ENCODE results near the gene SPATA33. TPM values are rescaled to one million over a fixed set of nuclear protein-coding genes. Genes with fewer than 3 reads are reported as not detected.

The SPATA33 gene
- polyA plus RNA-seq, 2 of the 4 experiments (the other 2 are of a cell fraction), result 6.1 to 12.1 TPM

DNA sequence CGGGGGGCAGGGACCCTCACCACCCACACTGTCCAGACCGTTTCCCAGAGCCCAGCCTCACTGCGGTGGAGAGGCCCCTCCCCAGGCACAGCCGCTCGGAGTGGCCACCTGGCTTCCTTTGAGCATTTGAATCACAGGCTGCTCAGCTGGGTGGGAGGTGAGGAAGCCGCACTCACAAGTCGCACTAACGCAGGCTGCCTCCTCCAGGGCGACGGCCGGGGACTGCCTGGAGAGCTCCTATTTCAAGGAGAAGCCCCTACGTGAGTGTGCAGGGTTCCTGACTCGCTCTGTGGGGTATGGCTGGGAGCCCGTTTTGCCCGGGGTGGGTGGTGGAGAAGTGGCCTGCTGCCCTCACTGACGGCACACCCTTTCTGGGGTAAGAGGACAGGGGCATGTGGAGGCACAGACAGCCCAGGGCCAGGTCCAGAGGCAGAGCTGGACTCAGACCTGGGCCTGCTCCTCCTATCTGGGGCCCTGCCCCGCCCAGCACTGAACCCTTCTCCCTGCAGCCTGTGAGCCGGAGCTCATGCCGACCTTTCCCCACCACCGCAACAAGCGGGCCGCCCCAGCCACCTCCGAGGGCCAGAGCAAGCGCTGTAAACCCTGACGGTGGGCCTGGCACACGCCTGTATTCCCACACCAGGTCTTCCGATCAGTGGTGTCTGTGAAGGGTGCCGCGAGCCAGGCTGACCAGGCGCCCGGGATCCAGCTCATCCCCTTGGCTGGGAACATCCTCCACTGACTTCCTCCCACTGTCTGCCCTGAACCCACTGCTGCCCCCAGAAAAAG is 37.6 kb downstream of the SPATA33 start:
- H3K9me3 ChIP-seq, result no peaks in the 10 kb centered on the region
- no peak for FAIRE-seq
- ChIA-PET POLR2A (interaction anchor here (4.4 kb wide), 1 partner anchor 9 kb away, joined by 26 read pairs; the partner anchor contains the start of gene CDK10), CTCF (interaction anchor here (0.6 to 1.0 kb wide), 2 partner anchors 101 to 166 kb away, joined by 3 read pairs; no protein-coding TSS in a partner anchor)
- no peak overlapping the region for H3K4me3 ChIP-seq
- no peak for TF ChIP-seq PHF8 (IDR thresholded peaks at IDR 0.05; ENCODE audit: borderline replicate concordance, low read depth)
- TF ChIP-seq, protein P1, sequence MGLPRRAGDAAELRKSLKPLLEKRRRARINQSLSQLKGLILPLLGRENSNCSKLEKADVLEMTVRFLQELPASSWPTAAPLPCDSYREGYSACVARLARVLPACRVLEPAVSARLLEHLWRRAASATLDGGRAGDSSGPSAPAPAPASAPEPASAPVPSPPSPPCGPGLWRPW (IDR thresholded peaks at IDR 0.05), result no peak
- TF ChIP-seq HOXB5 (CRISPR knock-in tag; IDR thresholded peaks at IDR 0.05), result no peak
- no peak for TF ChIP-seq POLR2A (IDR thresholded peaks at IDR 0.05; ENCODE audit: low read length)
- TF ChIP-seq ZNF302 (CRISPR knock-in tag; IDR thresholded peaks at IDR 0.05), result no peak
- TF ChIP-seq NPAS2 (CRISPR knock-in tag; IDR thresholded peaks at IDR 0.05; ENCODE audit: borderline replicate concordance), result no peak
- TF ChIP-seq EHMT2 (IDR thresholded peaks at IDR 0.05; ENCODE audit: low read depth), result no peak
- no peak for TF ChIP-seq CHD2 (IDR thresholded peaks at IDR 0.05; ENCODE audit: low read length, partially characterized antibody)
- no peak for TF ChIP-seq KDM5A (IDR thresholded peaks at IDR 0.05)
- TF ChIP-seq, protein P2, sequence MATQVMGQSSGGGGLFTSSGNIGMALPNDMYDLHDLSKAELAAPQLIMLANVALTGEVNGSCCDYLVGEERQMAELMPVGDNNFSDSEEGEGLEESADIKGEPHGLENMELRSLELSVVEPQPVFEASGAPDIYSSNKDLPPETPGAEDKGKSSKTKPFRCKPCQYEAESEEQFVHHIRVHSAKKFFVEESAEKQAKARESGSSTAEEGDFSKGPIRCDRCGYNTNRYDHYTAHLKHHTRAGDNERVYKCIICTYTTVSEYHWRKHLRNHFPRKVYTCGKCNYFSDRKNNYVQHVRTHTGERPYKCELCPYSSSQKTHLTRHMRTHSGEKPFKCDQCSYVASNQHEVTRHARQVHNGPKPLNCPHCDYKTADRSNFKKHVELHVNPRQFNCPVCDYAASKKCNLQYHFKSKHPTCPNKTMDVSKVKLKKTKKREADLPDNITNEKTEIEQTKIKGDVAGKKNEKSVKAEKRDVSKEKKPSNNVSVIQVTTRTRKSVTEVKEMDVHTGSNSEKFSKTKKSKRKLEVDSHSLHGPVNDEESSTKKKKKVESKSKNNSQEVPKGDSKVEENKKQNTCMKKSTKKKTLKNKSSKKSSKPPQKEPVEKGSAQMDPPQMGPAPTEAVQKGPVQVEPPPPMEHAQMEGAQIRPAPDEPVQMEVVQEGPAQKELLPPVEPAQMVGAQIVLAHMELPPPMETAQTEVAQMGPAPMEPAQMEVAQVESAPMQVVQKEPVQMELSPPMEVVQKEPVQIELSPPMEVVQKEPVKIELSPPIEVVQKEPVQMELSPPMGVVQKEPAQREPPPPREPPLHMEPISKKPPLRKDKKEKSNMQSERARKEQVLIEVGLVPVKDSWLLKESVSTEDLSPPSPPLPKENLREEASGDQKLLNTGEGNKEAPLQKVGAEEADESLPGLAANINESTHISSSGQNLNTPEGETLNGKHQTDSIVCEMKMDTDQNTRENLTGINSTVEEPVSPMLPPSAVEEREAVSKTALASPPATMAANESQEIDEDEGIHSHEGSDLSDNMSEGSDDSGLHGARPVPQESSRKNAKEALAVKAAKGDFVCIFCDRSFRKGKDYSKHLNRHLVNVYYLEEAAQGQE (IDR thresholded peaks at IDR 0.05), result no peak
- no peak for DNase-seq (ENCODE audit: low read depth in 1 of 2, low spot score in 1 of 2)
- no peak overlapping the region for H3K27ac ChIP-seq
- ATAC-seq, result peak; percentile 1 to 3; a peak in 1 of 6 replicates
- 93% methylated on average over 24 of the region's 31 CpGs for WGBS (ENCODE audit: missing lambda C conversion rate)
- peaks cover 5% of the 10 kb centered on the region; the same call in 2 of the 3 replicates for H3K4me1 ChIP-seq
- no peak overlapping the region for H3K4me2 ChIP-seq

DNA sequence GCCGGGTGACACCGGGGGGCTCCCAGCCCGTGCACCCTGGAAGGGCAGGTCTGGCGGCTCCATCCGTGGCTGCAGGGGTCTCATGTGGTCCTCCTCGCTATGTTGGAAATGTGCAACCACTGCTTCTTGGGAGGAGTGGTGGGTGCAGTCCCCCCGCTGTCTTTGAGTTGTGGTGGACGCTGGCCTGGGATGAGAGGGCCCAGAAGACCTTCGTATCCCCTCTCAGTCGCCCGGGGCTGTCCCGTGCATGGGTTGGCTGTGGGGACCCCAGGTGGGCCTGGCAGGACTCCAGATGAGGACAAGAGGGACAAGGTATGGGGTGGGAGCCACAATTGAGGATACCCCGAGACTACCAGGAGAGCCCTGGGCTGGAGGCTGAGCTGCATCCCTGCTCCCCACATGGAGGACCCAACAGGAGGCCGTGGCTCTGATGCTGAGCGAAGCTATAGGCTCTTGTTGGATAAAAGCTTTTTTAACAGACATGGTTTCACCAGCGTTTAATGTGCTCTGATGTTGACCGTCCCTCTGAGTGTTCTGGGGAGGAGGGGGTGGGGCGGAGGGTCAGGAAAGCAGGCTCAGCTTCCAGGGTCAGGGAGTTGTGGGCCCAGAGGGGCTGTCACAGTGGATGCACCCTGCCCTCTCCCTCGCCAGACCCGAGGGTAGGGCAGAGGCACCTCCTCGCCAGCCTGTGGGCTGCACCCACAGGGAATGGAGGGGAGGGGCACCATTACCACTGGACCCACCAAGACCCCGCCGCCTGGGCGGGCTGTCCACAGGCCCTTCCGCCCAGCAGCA is 38.4 kb downstream of the SPATA33 start:
- Histone ChIP-seq H3K27ac (no peak overlapping the region), H3K9me3 (no peaks in the 10 kb centered on the region), H3K4me2 (no peak overlapping the region), H3K4me3 (no peak overlapping the region), H3K4me1 (peaks cover 9% of the 10 kb centered on the region; the same call in 2 of the 3 replicates)
- TF ChIP-seq TP53 (CRISPR knock-in tag; IDR thresholded peaks at IDR 0.05), result no peak
- TF ChIP-seq, protein P3, sequence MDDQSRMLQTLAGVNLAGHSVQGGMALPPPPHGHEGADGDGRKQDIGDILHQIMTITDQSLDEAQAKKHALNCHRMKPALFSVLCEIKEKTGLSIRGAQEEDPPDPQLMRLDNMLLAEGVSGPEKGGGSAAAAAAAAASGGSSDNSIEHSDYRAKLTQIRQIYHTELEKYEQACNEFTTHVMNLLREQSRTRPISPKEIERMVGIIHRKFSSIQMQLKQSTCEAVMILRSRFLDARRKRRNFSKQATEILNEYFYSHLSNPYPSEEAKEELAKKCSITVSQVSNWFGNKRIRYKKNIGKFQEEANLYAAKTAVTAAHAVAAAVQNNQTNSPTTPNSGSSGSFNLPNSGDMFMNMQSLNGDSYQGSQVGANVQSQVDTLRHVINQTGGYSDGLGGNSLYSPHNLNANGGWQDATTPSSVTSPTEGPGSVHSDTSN (IDR thresholded peaks at IDR 0.05), result peak; percentile 7
- FAIRE-seq (no peak), ATAC-seq (no peak), DNase-seq (ENCODE audit: low read depth in 1 of 2, low spot score in 1 of 2) (no peak)
- CTCF ChIA-PET, result interaction anchor here (1.8 kb wide), 1 partner anchor 10 kb away, joined by 6 read pairs; no protein-coding TSS in a partner anchor
- POLR2A ChIA-PET, result interaction anchor here (4.4 kb wide), 1 partner anchor 9 kb away, joined by 26 read pairs; the partner anchor contains the start of gene CDK10
- 89% methylated on average over 22 of the region's 25 CpGs for WGBS (ENCODE audit: missing lambda C conversion rate)

DNA sequence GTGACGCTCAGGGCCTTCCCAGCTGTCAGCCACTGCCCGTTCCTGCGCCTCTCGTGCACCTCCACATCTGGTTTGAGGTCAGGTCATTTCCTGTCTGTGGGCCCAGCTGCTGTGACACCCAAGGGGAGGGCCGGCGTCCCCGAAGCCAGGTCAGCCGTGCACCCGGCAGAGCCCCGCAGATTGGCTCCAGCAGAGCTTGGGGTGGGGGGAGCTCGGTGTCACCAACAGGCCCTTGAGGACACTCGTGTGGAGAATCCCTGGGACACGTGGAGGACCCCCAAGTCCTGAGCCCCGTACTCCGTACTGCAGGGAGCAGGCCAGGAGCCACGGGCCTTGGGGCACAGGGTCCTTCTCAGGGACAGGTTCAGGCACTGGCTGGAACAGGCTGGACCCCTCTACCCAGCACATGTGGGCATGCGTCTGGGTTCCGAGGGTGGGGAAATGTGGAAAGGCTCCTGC is 39.1 kb downstream of the SPATA33 start:
- ATAC-seq, result no peak
- WGBS (ENCODE audit: missing lambda C conversion rate), result 89% methylated on average over 14 of the region's 18 CpGs
- H3K4me2 ChIP-seq, result no peak overlapping the region
- no peak for FAIRE-seq
- H3K4me1 ChIP-seq, result peaks cover 9% of the 10 kb centered on the region; the same call in 2 of the 3 replicates
- POLR2A ChIA-PET, result interaction anchor here (4.4 kb wide), 1 partner anchor 10 kb away, joined by 26 read pairs; the partner anchor contains the start of gene CDK10
- no peak for DNase-seq (ENCODE audit: low read depth in 1 of 2, low spot score in 1 of 2)
- H3K9me3 ChIP-seq, result no peaks in the 10 kb centered on the region
- CTCF ChIA-PET, result interaction anchor here (1.6 to 1.8 kb wide), 2 partner anchors 9 to 97 kb away, joined by 4 to 6 read pairs; no protein-coding TSS in a partner anchor
- no peak overlapping the region for H3K4me3 ChIP-seq
- no peak overlapping the region for H3K27ac ChIP-seq
- no peak for TF ChIP-seq TP53 (CRISPR knock-in tag; IDR thresholded peaks at IDR 0.05)
- TF ChIP-seq MYC (IDR thresholded peaks at IDR 0.05; ENCODE audit: borderline replicate concordance, low read length), result no peak
- TF ChIP-seq RFX5 (IDR thresholded peaks at IDR 0.05), result no peak
- TF ChIP-seq KDM5A (IDR thresholded peaks at IDR 0.05), result no peak
- TF ChIP-seq CEBPB (IDR thresholded peaks at IDR 0.05), result no peak
- TF ChIP-seq ESRRA (IDR thresholded peaks at IDR 0.05; ENCODE audit: borderline replicate concordance, low read length), result no peak
- no peak for TF ChIP-seq FOSL2 (IDR thresholded peaks at IDR 0.05)
- no peak for TF ChIP-seq FOSL2 (CRISPR knock-in tag; IDR thresholded peaks at IDR 0.05)
- TF ChIP-seq KDM1A (IDR thresholded peaks at IDR 0.05; ENCODE audit: low read depth), result no peak
- no peak for TF ChIP-seq NPAS2 (CRISPR knock-in tag; IDR thresholded peaks at IDR 0.05; ENCODE audit: borderline replicate concordance)
- TF ChIP-seq CBX8 (IDR thresholded peaks at IDR 0.05), result no peak
- no peak for TF ChIP-seq ZFP36 (IDR thresholded peaks at IDR 0.05; ENCODE audit: borderline replicate concordance, partially characterized antibody)

All from A549 (cell line).